AG04449 (cell line): ENCODE measurements around the gene KIF12.

ENCODE experiments used
- CTCF ChIA-PET: fragments of 350-600 bp; formaldehyde crosslinking; extraction: SDS; loops from one replicate; lab custom pipeline; 2021; ENCODE audit warnings: antibody characterized with exemption; lab: Yijun Ruan, JAX
- POLR2A ChIA-PET: fragments of 400-600, 350-600 bp; formaldehyde crosslinking; extraction: SDS; loops from one replicate; lab custom pipeline; 2020; ENCODE audit warnings: antibody characterized with exemption, inconsistent platforms; lab: Yijun Ruan, JAX
- DNase-seq: peaks from one replicate; pipeline ENCODE4 v3.0.0-alpha.2; 2010; ENCODE audit warnings: low read depth, low spot score
- H3K4me3 ChIP-seq: 2 replicates; pipeline ENCODE4 v1.5.1; 2011; ENCODE audit warnings: low read depth, mild to moderate bottlenecking, control low read depth, low read length
- CTCF ChIP-seq: IDR thresholded peaks from one replicate; pipeline ENCODE4 v1.5.1; 2011; ENCODE audit warnings: mild to moderate bottlenecking, moderate library complexity, low read length, control low read depth, inconsistent platforms; ENCODE audit not compliant: insufficient read depth; ENCODE audit errors: missing control alignments

The KIF12 gene

GRCh38 chr9:114108016-114108833 lies 9.1 kb upstream of the KIF12 start:
- CTCF ChIA-PET, result interaction anchor here (0.6 to 16.2 kb wide), 55 partner anchors 10 to 371 kb away, joined by 3 to 686 read pairs (median 7); partner anchors contain the start of genes AKNA, AMBP, COL27A1 and KIF12
- no peak for DNase-seq
- POLR2A ChIA-PET, result interaction anchor here (1.0 kb wide), 1 partner anchor 183 kb away, joined by 7 read pairs; no protein-coding TSS in a partner anchor

GRCh38 chr9:114107286-114108001 lies 8.4 kb upstream of the KIF12 start:
- CTCF ChIA-PET, result interaction anchor here (0.7 to 16.2 kb wide), 50 partner anchors 10 to 370 kb away, joined by 3 to 686 read pairs (median 7); partner anchors contain the start of genes AKNA, COL27A1 and KIF12
- no peak overlapping the region for H3K4me3 ChIP-seq
- no peak for TF ChIP-seq CTCF
- no peak for DNase-seq
- POLR2A ChIA-PET, result interaction anchor here (1.0 kb wide), 1 partner anchor 183 kb away, joined by 7 read pairs; no protein-coding TSS in a partner anchor

More at GRCh38 chr9:114108016-114108833, 9.1 kb upstream of the KIF12 start:
- no peak overlapping the region for H3K4me3 ChIP-seq
- peak; percentile 97 for TF ChIP-seq CTCF

GRCh38 chr9:114105236-114105635 lies 6.1 kb upstream of the KIF12 start:
- H3K4me3 ChIP-seq, result no peak overlapping the region
- ChIA-PET POLR2A (no interaction called here), CTCF (interaction anchor here (1.4 to 16.2 kb wide), 5 partner anchors 8 to 186 kb away, joined by 3 to 686 read pairs (median 90); partner anchors contain the start of gene KIF12)
- DNase-seq, result no peak
- TF ChIP-seq CTCF, result no peak

- ChIA-PET POLR2A (no interaction called here), CTCF (interaction anchor here (0.7 to 5.2 kb wide), 6 partner anchors 14 to 206 kb away, joined by 3 to 35 read pairs (median 6); no protein-coding TSS in a partner anchor)
- DNase-seq, result no peak
- H3K4me3 ChIP-seq, result no peak overlapping the region
- TF ChIP-seq CTCF, result no peak
Measured at GRCh38 chr9:114102484-114102883, 3.4 kb upstream of the KIF12 start.

GRCh38 chr9:114100536-114100935 lies 1.4 kb upstream of the KIF12 start:
- H3K4me3 ChIP-seq, result no peak overlapping the region
- no peak for TF ChIP-seq CTCF
- ChIA-PET POLR2A (no interaction called here), CTCF (interaction anchor here (0.6 to 10.5 kb wide), 8 partner anchors 7 to 208 kb away, joined by 3 to 118 read pairs (median 6); no protein-coding TSS in a partner anchor)
- no peak for DNase-seq
